ENCODE results near the gene MAMSTR. TPM values are rescaled to one million over a fixed set of nuclear protein-coding genes. Genes with fewer than 3 reads are reported as not detected.
A peak's percentile ranks its signal among the peaks of the same experiment; 100 is the strongest.

Gene MAMSTR
- total and polyA plus RNA-seq, 10 of the 15 experiments (the other 5 are each of a cell fraction or from before 2014, with no cell fraction given): 0.04 to 0.73 (median 0.31) TPM; not detected in 1

GRCh38 chr19:48740164-48740972 is 20.8 kb upstream of the MAMSTR start, which contains the start of gene RASIP1:
Gene RASIP1, minus strand, starts transcription at chr19:48740610. Its CDS starts 328 bp downstream, at chr19:48740282.
- POLR2A ChIA-PET: no interaction called here
- no peaks in the 10 kb centered on the region; the same call in 2 of the 3 replicates for H3K9me3 ChIP-seq (replicated peaks; ENCODE audit: control insufficient read depth, insufficient read depth, low read length)
- in situ Hi-C loops (cut with MboI) (no loop called here), intact Hi-C loops (cut with micrococcal nuclease; ENCODE audit: unreplicated experiment) (no loop called here)
- peaks cover 5% of the 10 kb centered on the region for H3K4me1 ChIP-seq (ENCODE audit: control insufficient read depth, insufficient read depth, low read length)
- H3K9ac ChIP-seq (ENCODE audit: control insufficient read depth, insufficient read depth, low read length): no peak within 1 kb of the TSS
- H3K4me2 ChIP-seq (ENCODE audit: control insufficient read depth, insufficient read depth): peak within 1 kb of the TSS; percentile 75
- 44% methylated on average over 26 of the region's 27 CpGs for WGBS (ENCODE audit: insufficient coverage, insufficient replicate concordance, low lambda C conversion rate, missing lambda C conversion rate)
- DNase-seq (ENCODE audit: low read depth, low spot score) (no peak), ATAC-seq (no peak), FAIRE-seq (no peak)
- no peaks in the 10 kb centered on the region for H3K36me3 ChIP-seq (ENCODE audit: control insufficient read depth in 2 of 2, insufficient read depth in 2 of 2, low read length in 1 of 2)
- H3K27ac ChIP-seq (ENCODE audit: control insufficient read depth, insufficient read depth): no peak within 1 kb of the TSS
- peak within 1 kb of the TSS; percentile 44; the same call in 1 of the 2 replicates for H3K4me3 ChIP-seq
- no peak within 1 kb of the TSS; the same call in 1 of the 2 replicates for H2AFZ ChIP-seq (ENCODE audit: control insufficient read depth, low read depth, low read length)
- SMC1A ChIA-PET (ENCODE audit: uncharacterized antibody, unreplicated experiment): no interaction called here
- CTCF ChIA-PET: interaction anchor here (1.2 kb wide), 2 partner anchors 42 to 66 kb away, joined by 3 read pairs; no protein-coding TSS in a partner anchor
- no peaks in the 10 kb centered on the region for H4K20me1 ChIP-seq (ENCODE audit: control insufficient read depth, insufficient read depth)
- RAD21 ChIA-PET (ENCODE audit: unreplicated experiment): no interaction called here
- H3K27me3 ChIP-seq (replicated peaks in 1 of 2; ENCODE audit: control insufficient read depth in 2 of 2, insufficient read depth in 2 of 2, low read length in 1 of 2): peaks cover 6 to 9% of the 10 kb centered on the region in 2 experiments; a peak in 3 of 4 replicates
- BruUV-seq (replicated peaks): no TSS peak
- no peaks in the 10 kb centered on the region for H3K79me2 ChIP-seq (ENCODE audit: control insufficient read depth, insufficient read depth, low read length)
- TF ChIP-seq JUNB (IDR thresholded peaks at IDR 0.05) (no peak), ZNF24 (IDR thresholded peaks at IDR 0.05) (no peak)
- TF ChIP-seq, protein P1, sequence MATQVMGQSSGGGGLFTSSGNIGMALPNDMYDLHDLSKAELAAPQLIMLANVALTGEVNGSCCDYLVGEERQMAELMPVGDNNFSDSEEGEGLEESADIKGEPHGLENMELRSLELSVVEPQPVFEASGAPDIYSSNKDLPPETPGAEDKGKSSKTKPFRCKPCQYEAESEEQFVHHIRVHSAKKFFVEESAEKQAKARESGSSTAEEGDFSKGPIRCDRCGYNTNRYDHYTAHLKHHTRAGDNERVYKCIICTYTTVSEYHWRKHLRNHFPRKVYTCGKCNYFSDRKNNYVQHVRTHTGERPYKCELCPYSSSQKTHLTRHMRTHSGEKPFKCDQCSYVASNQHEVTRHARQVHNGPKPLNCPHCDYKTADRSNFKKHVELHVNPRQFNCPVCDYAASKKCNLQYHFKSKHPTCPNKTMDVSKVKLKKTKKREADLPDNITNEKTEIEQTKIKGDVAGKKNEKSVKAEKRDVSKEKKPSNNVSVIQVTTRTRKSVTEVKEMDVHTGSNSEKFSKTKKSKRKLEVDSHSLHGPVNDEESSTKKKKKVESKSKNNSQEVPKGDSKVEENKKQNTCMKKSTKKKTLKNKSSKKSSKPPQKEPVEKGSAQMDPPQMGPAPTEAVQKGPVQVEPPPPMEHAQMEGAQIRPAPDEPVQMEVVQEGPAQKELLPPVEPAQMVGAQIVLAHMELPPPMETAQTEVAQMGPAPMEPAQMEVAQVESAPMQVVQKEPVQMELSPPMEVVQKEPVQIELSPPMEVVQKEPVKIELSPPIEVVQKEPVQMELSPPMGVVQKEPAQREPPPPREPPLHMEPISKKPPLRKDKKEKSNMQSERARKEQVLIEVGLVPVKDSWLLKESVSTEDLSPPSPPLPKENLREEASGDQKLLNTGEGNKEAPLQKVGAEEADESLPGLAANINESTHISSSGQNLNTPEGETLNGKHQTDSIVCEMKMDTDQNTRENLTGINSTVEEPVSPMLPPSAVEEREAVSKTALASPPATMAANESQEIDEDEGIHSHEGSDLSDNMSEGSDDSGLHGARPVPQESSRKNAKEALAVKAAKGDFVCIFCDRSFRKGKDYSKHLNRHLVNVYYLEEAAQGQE (IDR thresholded peaks at IDR 0.05; ENCODE audit: low read depth, low read length): no peak
